Prostate gland (tissue), 2 donors: ENCODE measurements around the gene KIAA0825. TPM values are rescaled to one million over a fixed set of nuclear protein-coding genes. Genes with fewer than 3 reads are reported as not detected.

Experiments
- DNase-seq: peaks from one replicate; pipeline ENCODE4 v3.0.0-alpha.2; 2019; ENCODE audit warnings: low spot score
- H3K27ac ChIP-seq, 2 donors: fragments of 200-600 bp; sonication (generic); 2 replicates each; pipeline ENCODE4 v1.5.1; 2017 to 2019
- H3K27me3 ChIP-seq: fragments of 200-600 bp; sonication (generic); replicated peaks from 2 replicates; pipeline ENCODE4 v1.5.1; 2019; ENCODE audit not compliant: insufficient read depth
- H3K36me3 ChIP-seq, 2 donors: fragments of 200-600 bp; sonication (generic); 1 replicate in 1 of 2; 2 replicates in 1 of 2; pipeline versions ENCODE4 v1.5.1 to v1.8.1; 2017 to 2019
- H3K4me1 ChIP-seq: fragments of 200-600 bp; sonication (generic); replicated peaks from 2 replicates; pipeline ENCODE4 v1.5.1; 2019
- H3K4me3 ChIP-seq, 2 donors: fragments of 200-600 bp; sonication (generic); 2 replicates each; pipeline ENCODE4 v1.5.1; 2017 to 2019
- H3K9me3 ChIP-seq: fragments of 200-600 bp; sonication (generic); 2 replicates; pipeline ENCODE4 v1.5.1; 2017
- POLR2A ChIP-seq: fragments of 450-650 bp; IDR thresholded peaks from one replicate; pipeline ENCODE4 v1.6.1; 2016; ENCODE audit warnings: antibody characterized with exemption, mild to moderate bottlenecking
- POLR2AphosphoS5 ChIP-seq: sonication (generic); formaldehyde crosslinking; IDR thresholded peaks from one replicate; pipeline ENCODE4 v1.6.1; 2017; ENCODE audit warnings: antibody characterized with exemption
- WGBS: methylation state at CpG from one replicate; pipeline ENCODE4 v1.1.5; 2018; 5-methylcytosine and 5-hydroxymethylcytosine counted together
- intact Hi-C: fragments of 100-400 bp; cut with DNase I; formaldehyde crosslinking; loops from one replicate; pipeline ENCODE4 v1.14.2; 2022
- total RNA-seq, 2 donors: library from RNA; depleted of rRNA; stranded (reverse); fragments of >200 nt; gene quantifications; one replicate each; pipeline ENCODE4 v1.1.0, GENCODE V29; 2016
- TF ChIP-seq, protein P1 (sequence below), 4 experiments: fragments of 200-600 bp in 2 of 4; fragments of 450-650 bp in 2 of 4; sonication (generic) in 2 of 4; IDR thresholded peaks; 1 replicate in 3 of 4; 2 replicates in 1 of 4; pipeline ENCODE4 v1.5.1; 2016 to 2019; ENCODE audit warnings: antibody characterized with exemption in 4 of 4, mild to moderate bottlenecking in 2 of 4, moderate library complexity in 2 of 4

KIAA0825 gene
- total RNA-seq, 2 donors from 2014 or later: 3.9 to 4.1 TPM

DNA sequence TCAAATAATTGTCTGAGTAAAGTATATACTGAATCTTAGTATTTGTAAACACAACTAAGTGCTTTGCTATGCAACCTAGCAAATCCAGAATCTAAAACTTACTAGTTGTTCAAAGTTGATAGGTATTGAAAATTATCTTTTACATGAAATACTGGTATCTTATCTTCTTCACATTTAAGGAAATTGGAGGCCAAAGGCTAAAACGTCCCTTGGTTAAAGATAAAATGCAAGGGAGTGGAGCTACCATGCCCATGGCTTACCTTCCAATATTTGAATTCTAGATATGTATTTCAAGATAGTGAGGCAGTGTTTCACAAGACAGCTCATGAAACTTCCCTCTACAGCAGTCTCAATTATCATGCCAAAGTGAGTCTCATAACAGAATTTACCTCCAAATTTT, 373.5 kb downstream of the KIAA0825 start:
- Histone ChIP-seq H3K9me3 (no peaks in the 10 kb centered on the region), H3K36me3 (no peaks in the 10 kb centered on the region), H3K4me1 (no peaks in the 10 kb centered on the region), H3K27ac (no peak overlapping the region), H3K4me3 (no peak overlapping the region), H3K27me3 (no peaks in the 10 kb centered on the region)
- 79% methylated on average over 1 of the region's 1 CpG for WGBS
- intact Hi-C loops: no loop called here
- DNase-seq: no peak
- TF ChIP-seq, protein P1, sequence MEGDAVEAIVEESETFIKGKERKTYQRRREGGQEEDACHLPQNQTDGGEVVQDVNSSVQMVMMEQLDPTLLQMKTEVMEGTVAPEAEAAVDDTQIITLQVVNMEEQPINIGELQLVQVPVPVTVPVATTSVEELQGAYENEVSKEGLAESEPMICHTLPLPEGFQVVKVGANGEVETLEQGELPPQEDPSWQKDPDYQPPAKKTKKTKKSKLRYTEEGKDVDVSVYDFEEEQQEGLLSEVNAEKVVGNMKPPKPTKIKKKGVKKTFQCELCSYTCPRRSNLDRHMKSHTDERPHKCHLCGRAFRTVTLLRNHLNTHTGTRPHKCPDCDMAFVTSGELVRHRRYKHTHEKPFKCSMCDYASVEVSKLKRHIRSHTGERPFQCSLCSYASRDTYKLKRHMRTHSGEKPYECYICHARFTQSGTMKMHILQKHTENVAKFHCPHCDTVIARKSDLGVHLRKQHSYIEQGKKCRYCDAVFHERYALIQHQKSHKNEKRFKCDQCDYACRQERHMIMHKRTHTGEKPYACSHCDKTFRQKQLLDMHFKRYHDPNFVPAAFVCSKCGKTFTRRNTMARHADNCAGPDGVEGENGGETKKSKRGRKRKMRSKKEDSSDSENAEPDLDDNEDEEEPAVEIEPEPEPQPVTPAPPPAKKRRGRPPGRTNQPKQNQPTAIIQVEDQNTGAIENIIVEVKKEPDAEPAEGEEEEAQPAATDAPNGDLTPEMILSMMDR (IDR thresholded peaks at IDR 0.05): no peak
- no peak for TF ChIP-seq POLR2AphosphoS5
- no peak for TF ChIP-seq POLR2A

DNA sequence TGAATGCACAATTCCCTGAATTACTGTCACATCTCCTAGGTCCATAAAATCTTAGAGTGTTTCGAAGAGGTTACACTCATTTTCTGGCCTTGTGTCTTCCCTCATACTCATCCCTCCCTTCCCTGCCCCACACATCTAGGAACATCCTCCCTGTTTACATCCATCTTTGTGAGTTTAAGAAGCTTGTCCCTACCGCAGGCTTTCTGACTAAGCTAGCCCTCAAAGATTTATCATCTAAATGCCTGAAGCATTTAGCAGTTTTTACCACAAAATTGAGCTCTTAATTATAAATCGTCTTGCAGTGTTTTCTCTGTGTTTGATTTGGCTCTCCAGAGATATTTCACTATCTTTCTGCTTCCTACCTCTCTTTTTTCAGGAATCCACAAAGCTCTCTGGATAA, 374.8 kb downstream of the KIAA0825 start:
- H3K27ac ChIP-seq: no peak overlapping the region
- H3K27me3 ChIP-seq: no peaks in the 10 kb centered on the region
- no peaks in the 10 kb centered on the region for H3K4me1 ChIP-seq
- intact Hi-C loops: no loop called here
- no peak for DNase-seq
- WGBS: 55% methylated on average over 3 of the region's 3 CpGs
- TF ChIP-seq, protein P1 (IDR thresholded peaks at IDR 0.05): no peak
- no peak for TF ChIP-seq POLR2AphosphoS5
- no peak for TF ChIP-seq POLR2A
- no peaks in the 10 kb centered on the region for H3K9me3 ChIP-seq
- H3K4me3 ChIP-seq: no peak overlapping the region
- no peaks in the 10 kb centered on the region for H3K36me3 ChIP-seq

DNA sequence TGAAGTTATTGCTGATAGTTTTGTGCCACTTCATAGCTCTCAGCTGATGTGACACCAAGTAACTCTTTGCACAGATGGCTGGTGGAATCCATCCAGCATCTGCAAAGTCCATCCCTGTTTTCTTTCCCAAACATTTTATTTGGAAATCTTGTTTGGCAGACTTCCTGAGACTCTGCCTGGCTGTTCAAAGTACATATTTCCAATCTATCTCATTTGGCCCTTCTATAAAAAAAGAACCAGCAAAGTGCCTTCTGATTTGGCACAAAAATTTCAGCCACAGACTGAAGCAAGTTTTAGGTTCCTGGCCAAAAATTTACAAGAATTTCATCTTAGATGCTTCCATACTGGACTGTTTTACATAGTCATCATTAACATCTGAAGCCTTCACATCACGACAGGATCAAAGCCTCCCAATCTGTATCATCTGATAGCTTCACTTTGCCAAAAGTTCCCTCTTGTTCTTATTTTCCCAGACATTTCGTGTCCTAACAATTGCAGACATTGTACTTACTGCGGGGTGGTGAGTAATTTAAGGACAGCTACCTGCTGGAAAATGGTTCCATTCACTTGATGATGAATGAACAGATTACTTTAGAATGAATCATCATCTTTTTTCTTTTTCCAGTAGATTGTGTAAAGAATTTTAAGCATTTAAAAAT, 377.3 kb downstream of the KIAA0825 start:
- no peaks in the 10 kb centered on the region for H3K4me1 ChIP-seq
- H3K36me3 ChIP-seq: no peaks in the 10 kb centered on the region
- no peak overlapping the region for H3K4me3 ChIP-seq
- intact Hi-C loops: no loop called here
- no peaks in the 10 kb centered on the region for H3K27me3 ChIP-seq
- no peak overlapping the region for H3K27ac ChIP-seq
- no peak for TF ChIP-seq POLR2AphosphoS5
- no peak for TF ChIP-seq POLR2A
- TF ChIP-seq, protein P1 (IDR thresholded peaks at IDR 0.05): no peak
- WGBS: 17% methylated on average over 3 of the region's 3 CpGs
- no peak for DNase-seq
- no peaks in the 10 kb centered on the region for H3K9me3 ChIP-seq

DNA sequence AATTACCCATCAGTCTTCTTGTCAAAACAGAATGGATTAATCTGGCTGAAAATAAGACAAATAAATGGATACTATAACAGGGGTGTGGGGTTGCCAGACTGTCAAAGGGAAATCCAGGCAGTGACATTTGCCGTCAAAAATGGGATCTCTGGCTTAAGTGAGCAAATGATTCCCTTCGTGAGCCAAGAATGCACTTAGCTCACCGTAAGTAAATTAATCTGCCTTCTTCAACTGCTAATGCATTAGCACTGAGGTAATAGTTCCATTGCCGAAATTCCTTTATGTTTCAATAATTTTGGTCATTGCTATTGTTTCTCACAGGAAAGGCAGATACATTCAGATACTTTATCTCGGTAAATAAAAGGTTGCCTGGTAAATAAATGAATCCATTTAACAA, 377.8 kb downstream of the KIAA0825 start:
- TF ChIP-seq, protein P1 (IDR thresholded peaks at IDR 0.05): no peak
- TF ChIP-seq POLR2AphosphoS5 (no peak), POLR2A (no peak)
- Histone ChIP-seq H3K27ac (no peak overlapping the region), H3K36me3 (no peaks in the 10 kb centered on the region), H3K4me1 (no peaks in the 10 kb centered on the region), H3K4me3 (no peak overlapping the region), H3K27me3 (no peaks in the 10 kb centered on the region), H3K9me3 (no peaks in the 10 kb centered on the region)
- WGBS: 19% methylated on average over 5 of the region's 5 CpGs
- no peak for DNase-seq
- intact Hi-C loops: no loop called here

DNA sequence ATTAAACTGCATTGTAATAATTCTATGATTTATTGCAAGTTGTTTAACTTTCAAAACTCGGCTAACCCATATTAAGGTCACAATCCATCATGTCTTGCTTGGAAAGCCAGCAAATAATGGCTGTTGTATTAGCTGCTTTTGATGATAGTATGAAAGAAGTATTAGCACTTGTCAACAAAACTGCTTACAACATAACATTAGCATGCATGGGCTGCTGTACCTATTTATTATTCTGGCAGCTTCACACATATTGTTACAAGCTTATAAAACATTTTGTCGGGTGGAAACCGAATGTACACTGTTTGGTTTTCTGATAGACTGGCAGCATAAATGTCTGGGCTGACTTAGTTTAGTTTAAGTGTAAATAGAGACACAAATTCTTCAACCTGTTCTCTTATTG, 378.3 kb downstream of the KIAA0825 start:
- Histone ChIP-seq H3K9me3 (no peaks in the 10 kb centered on the region), H3K27me3 (no peaks in the 10 kb centered on the region), H3K27ac (no peak overlapping the region), H3K4me3 (no peak overlapping the region), H3K4me1 (no peaks in the 10 kb centered on the region), H3K36me3 (no peaks in the 10 kb centered on the region)
- intact Hi-C loops: no loop called here
- WGBS: 17% methylated on average over 3 of the region's 3 CpGs
- no peak for DNase-seq
- TF ChIP-seq POLR2A (no peak), POLR2AphosphoS5 (no peak)
- TF ChIP-seq, protein P1 (IDR thresholded peaks at IDR 0.05): no peak
